C4-2B (cell line): ENCODE measurements around the gene ZNF562.

ENCODE experiments used
- ZFX ChIP-seq: fragments of 450-650 bp; IDR thresholded peaks from 2 replicates; pipeline ENCODE4 v1.6.1; 2017
- TF ChIP-seq, protein P1 (sequence below): fragments of 450-650 bp; conservative IDR thresholded peaks from 2 replicates; pipeline ENCODE4 v1.5.1; 2017; ENCODE audit warnings: mild to moderate bottlenecking

DNA sequence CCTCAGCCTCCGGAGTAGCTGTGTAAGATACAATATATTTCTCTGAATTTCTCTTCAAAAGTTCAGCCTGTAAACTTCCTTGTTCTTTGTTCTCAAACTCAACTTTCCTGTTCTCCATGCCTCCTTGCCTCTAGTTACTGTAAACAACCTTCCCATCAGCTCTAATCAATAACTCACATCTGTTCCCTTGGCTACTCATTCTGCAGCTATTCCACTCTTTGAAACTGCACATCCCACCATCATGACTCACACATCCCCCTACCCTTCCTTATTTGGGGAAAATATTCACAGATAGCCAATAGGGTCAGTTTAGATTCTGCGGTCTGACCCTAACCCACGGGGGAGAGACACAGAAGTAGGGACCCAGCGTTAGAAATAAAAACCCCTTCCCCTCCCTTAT, 2.0 kb downstream of the ZNF562 start:
- TF ChIP-seq, protein P1, sequence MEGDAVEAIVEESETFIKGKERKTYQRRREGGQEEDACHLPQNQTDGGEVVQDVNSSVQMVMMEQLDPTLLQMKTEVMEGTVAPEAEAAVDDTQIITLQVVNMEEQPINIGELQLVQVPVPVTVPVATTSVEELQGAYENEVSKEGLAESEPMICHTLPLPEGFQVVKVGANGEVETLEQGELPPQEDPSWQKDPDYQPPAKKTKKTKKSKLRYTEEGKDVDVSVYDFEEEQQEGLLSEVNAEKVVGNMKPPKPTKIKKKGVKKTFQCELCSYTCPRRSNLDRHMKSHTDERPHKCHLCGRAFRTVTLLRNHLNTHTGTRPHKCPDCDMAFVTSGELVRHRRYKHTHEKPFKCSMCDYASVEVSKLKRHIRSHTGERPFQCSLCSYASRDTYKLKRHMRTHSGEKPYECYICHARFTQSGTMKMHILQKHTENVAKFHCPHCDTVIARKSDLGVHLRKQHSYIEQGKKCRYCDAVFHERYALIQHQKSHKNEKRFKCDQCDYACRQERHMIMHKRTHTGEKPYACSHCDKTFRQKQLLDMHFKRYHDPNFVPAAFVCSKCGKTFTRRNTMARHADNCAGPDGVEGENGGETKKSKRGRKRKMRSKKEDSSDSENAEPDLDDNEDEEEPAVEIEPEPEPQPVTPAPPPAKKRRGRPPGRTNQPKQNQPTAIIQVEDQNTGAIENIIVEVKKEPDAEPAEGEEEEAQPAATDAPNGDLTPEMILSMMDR, result no peak
- TF ChIP-seq ZFX, result no peak
